Measurements from ENCODE around the gene MRPS18C. TPM values are rescaled to one million over a fixed set of nuclear protein-coding genes. Genes with fewer than 3 reads are reported as not detected.
"Not testable (repeated sequence)": the region's sequence is repeated elsewhere in the genome, so short reads cannot be mapped to it uniquely, and the experiment has no call there.

MRPS18C gene
- total RNA-seq, 4 donors from 2014 or later: 12.3 to 29.6 (median 23.9) TPM

- DNase-seq (ENCODE audit: low spot score) (no peak), ATAC-seq (ENCODE audit: low FRiP score) (no peak)
- no peak for TF ChIP-seq CTCF (IDR thresholded peaks at IDR 0.05)
Observed at GRCh38 chr4:83473423-83473822, 17.6 kb downstream of the MRPS18C start.

- no peak for ATAC-seq (ENCODE audit: low FRiP score)
- DNase-seq (ENCODE audit: low spot score): no peak
- TF ChIP-seq CTCF (IDR thresholded peaks at IDR 0.05): no peak
Observed at GRCh38 chr4:83473966-83474365, 18.1 kb downstream of the MRPS18C start.

GRCh38 chr4:83484500-83485461 lies 28.9 kb downstream of the MRPS18C start, which contains the start of gene ABRAXAS1:
ABRAXAS1 (minus strand) TSS chr4:83485100; CDS start chr4:83485072, 28 bp downstream.
- TF ChIP-seq CTCF (IDR thresholded peaks at IDR 0.05): no peak
- ATAC-seq (ENCODE audit: low FRiP score): peak; percentile 99
- peak; percentile 74 for DNase-seq (ENCODE audit: low spot score)

- DNase-seq (ENCODE audit: low spot score) (no peak), ATAC-seq (ENCODE audit: low FRiP score) (no peak)
- no peak for TF ChIP-seq CTCF (IDR thresholded peaks at IDR 0.05)
Observed at GRCh38 chr4:83486457-83487129, 30.7 kb downstream of the MRPS18C start.

- ATAC-seq (ENCODE audit: low FRiP score): no peak
- no peak for DNase-seq (ENCODE audit: low spot score)
- TF ChIP-seq CTCF (IDR thresholded peaks at IDR 0.05): no peak
Observed at GRCh38 chr4:83489711-83490326, 34.0 kb downstream of the MRPS18C start.

- no peak for ATAC-seq (ENCODE audit: low FRiP score)
- no peak for TF ChIP-seq CTCF (IDR thresholded peaks at IDR 0.05)
- DNase-seq (ENCODE audit: low spot score): no peak
Observed at GRCh38 chr4:83490876-83491450, 35.1 kb downstream of the MRPS18C start.

- ATAC-seq (ENCODE audit: low FRiP score): not testable (repeated sequence)
Observed at GRCh38 chr4:83496085-83496917, 40.4 kb downstream of the MRPS18C start.

More at GRCh38 chr4:83496085-83496917, 40.4 kb downstream of the MRPS18C start:
- DNase-seq (ENCODE audit: low spot score): not testable (repeated sequence)

Data from omental fat pad (tissue), 4 donors.